ENCODE data around the gene THBD. TPM values are rescaled to one million over a fixed set of nuclear protein-coding genes. Genes with fewer than 3 reads are reported as not detected.

The THBD gene
- total and polyA plus RNA-seq, 2 of the 4 experiments (the other 2 are of a cell fraction) = 0.07 TPM; not detected in 1

GRCh38 chr20:23083553-23084220, 34.2 kb upstream of the THBD start:
- Histone ChIP-seq H2BK15ac (ENCODE audit: low read depth, low read length) (no peak overlapping the region), H3K36me3 (ENCODE audit: control insufficient read depth, insufficient read depth, low read length) (no peaks in the 10 kb centered on the region), H2BK120ac (ENCODE audit: low read depth, low read length) (no peak overlapping the region), H4K20me1 (ENCODE audit: insufficient read depth, low read length) (no peaks in the 10 kb centered on the region), H3K4ac (ENCODE audit: low read depth, low read length) (no peak overlapping the region), H3K9ac (ENCODE audit: low read depth, low read length) (no peak overlapping the region), H4K91ac (ENCODE audit: insufficient read depth, low read depth, low read length) (no peak overlapping the region), H3K23ac (ENCODE audit: low read depth, low read length) (no peak overlapping the region), H3K79me1 (ENCODE audit: low read depth in 1 of 2, low read length in 2 of 2) (no peaks in the 10 kb centered on the region), H3K4me2 (ENCODE audit: low read depth, low read length) (no peak overlapping the region), H3K27ac (ENCODE audit: insufficient read depth, low read length) (no peak overlapping the region), H3K4me3 (ENCODE audit: insufficient read depth, low read depth, low read length) (no peak overlapping the region), H3K56ac (ENCODE audit: extremely low read depth, insufficient read depth, low read length) (no peak overlapping the region), H2AK5ac (ENCODE audit: low read depth, low read length) (no peak overlapping the region), H2BK5ac (ENCODE audit: low read depth, low read length, poor library complexity, severe bottlenecking) (no peak overlapping the region), H3K9me1 (ENCODE audit: insufficient read depth, low read length) (no peaks in the 10 kb centered on the region), H2AK9ac (replicated peaks; ENCODE audit: low read depth, low read length, poor library complexity) (no peak overlapping the region), H3K18ac (ENCODE audit: low read depth, low read length) (no peak overlapping the region), H2AFZ (replicated peaks; ENCODE audit: low read length, poor library complexity) (no peak overlapping the region), H3K9me3 (ENCODE audit: control insufficient read depth, insufficient read depth, low read length) (no peaks in the 10 kb centered on the region), H3K27me3 (ENCODE audit: control insufficient read depth, insufficient read depth, low read length) (peaks cover 41% of the 10 kb centered on the region), H3K14ac (replicated peaks; ENCODE audit: low read depth, low read length) (no peak overlapping the region), H3K4me1 (ENCODE audit: control insufficient read depth, insufficient read depth, low read length) (no peaks in the 10 kb centered on the region), H4K8ac (ENCODE audit: low read depth in 2 of 2, low read length in 2 of 2) (no peak overlapping the region), H2BK20ac (ENCODE audit: low read depth, low read length) (no peak overlapping the region), H4K5ac (ENCODE audit: low read depth, low read length) (no peak overlapping the region)
- TF ChIP-seq CEBPB (IDR thresholded peaks at IDR 0.05; ENCODE audit: low read depth, low read length) = no peak
- TF ChIP-seq RFX5 (IDR thresholded peaks at IDR 0.05; ENCODE audit: low read depth, low read length) = no peak
- no peak for TF ChIP-seq RCOR1 (IDR thresholded peaks at IDR 0.05; ENCODE audit: insufficient replicate concordance, low read length)
- TF ChIP-seq FOS (IDR thresholded peaks at IDR 0.05; ENCODE audit: low read depth, low read length) = no peak
- no peak for TF ChIP-seq ELK1 (IDR thresholded peaks at IDR 0.05; ENCODE audit: borderline replicate concordance, low read depth, low read length)
- TF ChIP-seq MAZ (IDR thresholded peaks at IDR 0.05; ENCODE audit: borderline replicate concordance, low read depth, low read length) = no peak
- no peak for TF ChIP-seq NFE2L2 (IDR thresholded peaks at IDR 0.05; ENCODE audit: low read depth, low read length)
- no peak for TF ChIP-seq BHLHE40 (IDR thresholded peaks at IDR 0.05; ENCODE audit: low read depth, low read length)
- no peak for TF ChIP-seq MAFK (IDR thresholded peaks at IDR 0.05; ENCODE audit: low read depth, low read length)
- TF ChIP-seq USF2 (IDR thresholded peaks at IDR 0.05; ENCODE audit: low read depth, low read length) = no peak
- TF ChIP-seq CTCF (conservative IDR thresholded peaks at IDR 0.05; ENCODE audit: low read depth, low read length) = no peak
- TF ChIP-seq RAD21 (IDR thresholded peaks at IDR 0.05; ENCODE audit: low read length) = no peak
- no peak for TF ChIP-seq CHD1 (IDR thresholded peaks at IDR 0.05; ENCODE audit: low read depth, low read length)
- no peak for TF ChIP-seq MXI1 (IDR thresholded peaks at IDR 0.05; ENCODE audit: borderline replicate concordance, low read depth, low read length)
- no peak for TF ChIP-seq POLR2A (IDR thresholded peaks at IDR 0.05; ENCODE audit: low read depth, low read length)
- TF ChIP-seq SMC3 (IDR thresholded peaks at IDR 0.05; ENCODE audit: low read depth, low read length) = no peak
- no TSS peak for BruUV-seq (replicated peaks)
- dilution Hi-C loops (cut with HindIII; ENCODE audit: low sequenced_read_pairs, unreplicated experiment) = no loop called here
- 93% methylated on average over 3 of the region's 15 CpGs; no CpG with 5 or more reads in 1 of the 2 experiments for whole genome bisulfite sequencing, 2 experiments (ENCODE audit: extremely low coverage in 2 of 2, insufficient read length in 1 of 2)
- DNase-seq (no peak), ATAC-seq (ENCODE audit: low read depth) (no peak)
- in situ Hi-C loops (cut with MboI; ENCODE audit: low sequenced_read_pairs) = loop anchor here (25.0 kb wide), 1 partner anchor 104 kb away; no protein-coding TSS in a partner anchor
- POLR2A ChIA-PET (ENCODE audit: unreplicated experiment) = no interaction called here
- CTCF ChIA-PET = no interaction called here
- intact Hi-C loops (cut with micrococcal nuclease) = no loop called here
